ENCODE results near the gene KCNMB2. TPM values are rescaled to one million over a fixed set of nuclear protein-coding genes. Genes with fewer than 3 reads are reported as not detected.
"Not testable (repeated sequence)": the region's sequence is repeated elsewhere in the genome, so short reads cannot be mapped to it uniquely, and the experiment has no call there.

KCNMB2 gene
- total and polyA plus RNA-seq, 5 experiments from 2014 or later, result not detected

DNA sequence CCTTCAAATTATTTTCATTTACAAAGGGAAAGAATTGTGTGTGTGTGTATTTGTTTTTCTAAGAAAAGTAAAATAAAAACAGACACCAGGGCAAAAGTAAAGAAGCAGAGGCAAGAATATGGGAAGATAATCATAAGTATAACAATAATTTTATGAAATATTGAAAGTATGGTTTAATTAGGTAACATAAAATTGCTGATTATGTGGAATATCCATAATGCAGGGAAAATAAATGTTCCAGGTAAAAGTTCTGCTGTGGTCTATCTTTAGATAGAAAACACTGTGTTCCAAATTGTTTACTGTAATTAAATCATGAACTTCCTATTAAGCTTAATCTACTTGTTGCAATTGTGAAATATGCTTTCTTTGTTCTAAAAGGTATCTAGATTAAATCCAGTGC, 25.7 kb upstream of the KCNMB2 start:
- ATAC-seq, result no peak

DNA sequence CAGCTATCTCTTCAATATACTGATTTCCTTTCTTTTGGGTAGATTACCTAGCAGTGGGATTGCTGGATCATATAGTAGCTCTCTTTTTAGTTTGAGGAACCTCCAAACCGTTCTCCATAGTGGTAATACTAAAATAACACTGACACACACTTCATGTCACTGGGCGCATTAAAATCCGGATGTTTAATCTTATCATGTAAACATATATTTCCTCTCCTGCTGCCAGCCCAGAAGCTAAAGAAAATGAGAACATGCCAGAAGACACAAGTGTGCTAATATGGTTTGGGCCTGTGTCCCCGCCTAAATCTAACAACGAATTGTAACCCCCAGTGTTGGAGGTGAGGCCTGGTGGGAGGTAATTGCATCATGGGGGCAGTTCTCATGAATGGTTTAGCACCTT, 23.6 kb upstream of the KCNMB2 start:
- Mint-ChIP-seq H3K4me3 (no peak overlapping the region), H3K27me3 (peaks cover 0 to 18% (median 8%) of the 10 kb centered on the region in 5 donors), H3K4me1 (no peaks in the 10 kb centered on the region), H3K9me3 (peaks cover 0 to 2% (median 0%) of the 10 kb centered on the region in 9 donors), H3K36me3 (no peaks in the 10 kb centered on the region), H3K27ac (no peak overlapping the region)
- ATAC-seq, result no peak
- POLR2A ChIA-PET, result no interaction called here
- no peak for DNase-seq

More for the DNA sequence above, 25.7 kb upstream of the KCNMB2 start:
- Mint-ChIP-seq H3K9me3 (peaks cover 0 to under 1% (median 0%) of the 10 kb centered on the region in 9 donors), H3K27me3 (peaks cover 0 to 18% (median 2%) of the 10 kb centered on the region in 5 donors), H3K36me3 (no peaks in the 10 kb centered on the region), H3K4me1 (no peaks in the 10 kb centered on the region), H3K4me3 (no peak overlapping the region), H3K27ac (no peak overlapping the region)
- POLR2A ChIA-PET, result no interaction called here
- DNase-seq, result no peak

GRCh38 chr3:178513546-178514380, 22.5 kb upstream of the KCNMB2 start:
- no peak for DNase-seq
- Mint-ChIP-seq H3K9me3 (peaks cover 0 to 2% (median 0%) of the 10 kb centered on the region in 9 donors), H3K27ac (peak overlapping the region in 1 of 10 donors; percentile 85), H3K27me3 (peaks cover under 1 to 19% (median 8%) of the 10 kb centered on the region in 5 donors), H3K4me1 (no peaks in the 10 kb centered on the region), H3K36me3 (no peaks in the 10 kb centered on the region), H3K4me3 (no peak overlapping the region)
- no peak for ATAC-seq
- POLR2A ChIA-PET, result no interaction called here

GRCh38 chr3:178514401-178514800, 21.8 kb upstream of the KCNMB2 start:
- DNase-seq (no peak), ATAC-seq (no peak)
- peaks cover 3 to 20% (median 8%) of the 10 kb centered on the region in 5 donors for H3K27me3 Mint-ChIP-seq
- POLR2A ChIA-PET, result no interaction called here
- no peaks in the 10 kb centered on the region for H3K36me3 Mint-ChIP-seq
- H3K9me3 Mint-ChIP-seq, result peaks cover 0 to 2% (median 0%) of the 10 kb centered on the region in 9 donors
- H3K4me3 Mint-ChIP-seq, result no peak overlapping the region
- H3K27ac Mint-ChIP-seq, result no peak overlapping the region
- no peaks in the 10 kb centered on the region for H3K4me1 Mint-ChIP-seq

DNA sequence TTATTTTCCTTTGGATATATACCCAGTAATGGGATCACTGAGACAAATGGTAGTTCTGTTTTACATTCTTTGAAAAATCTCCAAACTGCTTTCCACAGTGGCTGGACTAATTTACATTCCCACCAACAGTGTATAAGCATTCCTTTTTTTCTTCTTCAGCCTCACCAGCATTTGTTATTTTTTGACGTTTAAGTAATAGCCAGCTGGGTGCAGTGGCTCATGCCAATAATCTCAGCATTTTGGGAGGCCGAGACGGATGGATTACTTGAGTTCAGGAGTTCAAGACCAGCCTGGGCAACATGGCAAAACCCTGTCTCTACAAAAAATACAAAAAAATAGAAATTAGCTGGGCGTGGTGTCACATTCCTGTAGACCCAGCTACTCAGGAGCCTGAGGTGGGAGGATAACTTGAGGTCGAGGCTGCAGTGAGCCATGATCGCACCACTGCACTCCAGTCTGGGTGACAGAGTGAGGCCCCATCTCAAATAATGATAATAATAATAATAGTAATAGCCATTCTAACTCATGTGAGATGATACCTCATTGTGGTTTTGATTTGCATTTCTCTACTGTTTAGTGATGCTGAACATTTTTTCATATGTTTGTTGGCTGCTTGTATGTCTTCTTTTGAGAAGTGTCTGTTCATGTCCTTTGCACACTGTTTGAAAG, 21.0 kb upstream of the KCNMB2 start:
- H3K9me3 Mint-ChIP-seq, H3K4me3 Mint-ChIP-seq, H3K27ac Mint-ChIP-seq, H3K36me3 Mint-ChIP-seq, POLR2A ChIA-PET, DNase-seq, H3K4me1 Mint-ChIP-seq, ATAC-seq: not testable (repeated sequence)
- H3K27me3 Mint-ChIP-seq, result peaks cover 3 to 17% (median 8%) of the 10 kb centered on the region in 5 donors

DNA sequence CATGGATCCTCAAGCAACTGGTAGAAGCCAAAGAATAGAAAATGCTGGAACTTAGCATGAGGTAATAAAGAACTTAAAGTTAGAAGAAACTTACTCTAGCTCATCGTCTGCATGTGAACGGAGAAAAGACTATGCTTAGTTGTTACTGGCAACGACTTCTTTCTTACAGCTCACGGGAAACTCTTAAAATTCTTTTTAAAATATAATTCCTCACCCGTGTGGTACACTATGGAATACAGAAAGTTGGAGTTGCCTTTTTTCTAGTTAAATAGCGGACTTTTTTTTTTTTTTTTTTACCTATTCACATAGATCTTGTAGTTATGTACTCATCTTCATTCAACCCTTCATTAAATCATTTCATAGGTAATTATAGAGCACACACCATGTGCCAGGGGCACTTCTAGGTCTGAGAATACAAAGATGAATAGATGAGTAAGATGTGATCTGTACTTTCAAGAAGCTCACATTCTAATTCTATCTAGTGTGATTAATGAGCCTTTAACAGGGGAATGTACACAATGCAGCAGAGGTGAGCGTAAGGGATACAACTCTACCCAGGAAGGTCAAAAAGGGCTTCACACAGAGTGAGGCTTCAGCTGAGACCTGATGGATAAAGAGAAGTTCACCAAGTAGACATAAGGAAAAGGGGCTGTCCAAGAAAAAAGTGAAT, 18.4 kb upstream of the KCNMB2 start:
- H3K4me3 Mint-ChIP-seq, result no peak overlapping the region
- POLR2A ChIA-PET, result no interaction called here
- ATAC-seq (no peak), DNase-seq (no peak)
- no peaks in the 10 kb centered on the region for H3K36me3 Mint-ChIP-seq
- H3K27ac Mint-ChIP-seq, result no peak overlapping the region
- peaks cover 0 to 2% (median 0%) of the 10 kb centered on the region in 9 donors for H3K9me3 Mint-ChIP-seq
- H3K4me1 Mint-ChIP-seq, result peaks cover 0 to under 1% (median 0%) of the 10 kb centered on the region in 4 donors
- peaks cover 3 to 17% (median 8%) of the 10 kb centered on the region in 5 donors for H3K27me3 Mint-ChIP-seq

GRCh38 chr3:178518660-178519396, 17.4 kb upstream of the KCNMB2 start:
- Mint-ChIP-seq H3K27ac (no peak overlapping the region), H3K27me3 (peaks cover 3 to 16% (median 8%) of the 10 kb centered on the region in 5 donors), H3K9me3 (peaks cover 0 to 2% (median 0%) of the 10 kb centered on the region in 9 donors), H3K36me3 (no peaks in the 10 kb centered on the region), H3K4me3 (no peak overlapping the region), H3K4me1 (peaks cover 0 to 2% (median 0%) of the 10 kb centered on the region in 4 donors)
- no peak for ATAC-seq
- DNase-seq, result no peak
- POLR2A ChIA-PET, result no interaction called here

GRCh38 chr3:178519701-178520100, 16.5 kb upstream of the KCNMB2 start:
- Mint-ChIP-seq H3K27ac (no peak overlapping the region), H3K9me3 (peaks cover 0 to 2% (median 0%) of the 10 kb centered on the region in 9 donors), H3K27me3 (peaks cover 3 to 11% (median 6%) of the 10 kb centered on the region in 5 donors), H3K36me3 (no peaks in the 10 kb centered on the region), H3K4me3 (no peak overlapping the region), H3K4me1 (peaks cover 0 to 2% (median 0%) of the 10 kb centered on the region in 4 donors)
- no peak for DNase-seq
- no peak for ATAC-seq
- POLR2A ChIA-PET, result no interaction called here

- Mint-ChIP-seq H3K4me1 (peaks cover 0 to 2% (median 0%) of the 10 kb centered on the region in 4 donors), H3K27me3 (peaks cover 0 to 15% (median 5%) of the 10 kb centered on the region in 5 donors), H3K27ac (no peak overlapping the region), H3K36me3 (no peaks in the 10 kb centered on the region), H3K4me3 (no peak overlapping the region), H3K9me3 (peaks cover 0 to 2% (median 0%) of the 10 kb centered on the region in 9 donors)
- POLR2A ChIA-PET, result no interaction called here
- DNase-seq, result no peak
- ATAC-seq, result no peak
Observed at GRCh38 chr3:178520451-178520850, 15.8 kb upstream of the KCNMB2 start.

DNA sequence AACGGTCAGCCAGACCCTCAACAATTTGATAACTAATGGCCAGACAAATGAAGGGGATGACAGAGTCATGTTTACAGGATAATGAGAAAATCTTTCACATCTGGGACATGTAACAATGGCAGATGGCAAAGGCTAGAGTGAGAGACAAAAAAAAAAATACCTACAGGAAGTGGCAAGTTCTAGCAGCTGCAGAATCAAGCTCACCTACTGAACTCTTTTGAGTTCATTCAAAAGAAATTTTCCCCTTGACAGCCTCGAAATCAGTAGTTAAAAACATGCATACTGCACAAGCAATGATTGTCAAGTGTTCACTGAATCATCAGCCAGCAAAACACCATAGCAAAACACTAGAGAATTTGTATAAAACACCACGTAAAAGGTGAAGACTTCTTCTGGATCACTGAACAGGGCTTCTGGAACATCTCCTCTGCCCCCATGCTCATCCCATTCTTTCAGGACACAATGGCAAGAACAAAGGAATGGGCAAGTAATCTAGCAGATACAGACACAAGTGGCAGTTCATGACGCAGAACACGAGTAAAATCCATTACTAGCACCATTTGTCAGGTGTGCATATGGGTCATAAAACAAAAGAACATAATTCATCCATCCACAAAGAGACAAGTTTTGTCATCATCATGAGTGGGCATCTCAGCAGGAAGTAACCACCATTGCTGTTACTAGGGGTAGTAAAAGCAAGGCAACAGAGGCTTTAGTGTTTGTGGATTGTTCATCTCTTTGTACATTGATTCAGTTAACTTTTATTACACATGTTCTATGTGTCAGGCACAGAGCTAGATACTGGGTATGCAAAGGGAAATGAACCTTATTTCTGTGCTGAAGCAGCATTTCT, 13.8 kb upstream of the KCNMB2 start:
- Mint-ChIP-seq H3K36me3 (no peaks in the 10 kb centered on the region), H3K27ac (no peak overlapping the region), H3K4me1 (peaks cover 0 to 2% (median 0%) of the 10 kb centered on the region in 4 donors), H3K9me3 (no peaks in the 10 kb centered on the region), H3K4me3 (no peak overlapping the region), H3K27me3 (peaks cover 0 to 19% (median 5%) of the 10 kb centered on the region in 5 donors)
- ATAC-seq (no peak), DNase-seq (no peak)
- POLR2A ChIA-PET, result no interaction called here

DNA sequence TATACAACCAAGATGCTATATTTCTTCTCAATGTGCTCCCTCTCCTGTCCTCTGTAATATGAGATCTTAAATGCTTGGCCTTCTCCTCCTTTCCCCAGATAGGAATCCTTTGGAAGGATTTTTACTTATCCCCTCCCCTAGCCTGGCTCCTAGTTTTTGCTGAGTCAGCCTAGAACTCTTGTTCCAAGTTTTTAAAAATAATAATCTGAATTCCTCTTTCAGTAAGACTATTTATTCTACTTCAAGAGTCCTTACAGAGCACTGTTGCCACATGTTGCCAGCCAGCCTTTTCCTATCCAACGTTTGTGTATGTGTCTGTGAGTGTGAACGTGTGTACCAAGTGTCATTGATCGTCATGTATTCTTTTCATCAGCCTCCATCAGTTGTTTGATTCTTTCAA, 11.0 kb upstream of the KCNMB2 start:
- H3K4me1 Mint-ChIP-seq, result peaks cover 0 to 2% (median 0%) of the 10 kb centered on the region in 4 donors
- ATAC-seq, result no peak
- peaks cover 0 to 6% (median 0%) of the 10 kb centered on the region in 9 donors for H3K9me3 Mint-ChIP-seq
- H3K27ac Mint-ChIP-seq, result no peak overlapping the region
- no peaks in the 10 kb centered on the region for H3K36me3 Mint-ChIP-seq
- no peak for DNase-seq
- H3K4me3 Mint-ChIP-seq, result no peak overlapping the region
- H3K27me3 Mint-ChIP-seq, result peaks cover 0 to 13% (median 7%) of the 10 kb centered on the region in 5 donors
- POLR2A ChIA-PET, result no interaction called here
